Rectal smooth muscle tissue (tissue), 1 donor: ENCODE measurements around the gene STK24.
A peak's percentile ranks its signal among the peaks of the same experiment; 100 is the strongest.

Experiments
- H3K27ac ChIP-seq: one replicate; pipeline ENCODE4 v1.7.0; 2013; ENCODE audit warnings: low read depth, low read length, inconsistent platforms
- H3K27me3 ChIP-seq: one replicate; pipeline ENCODE4 v1.7.0; 2013; ENCODE audit warnings: low read length; ENCODE audit not compliant: control insufficient read depth, insufficient read depth
- H3K36me3 ChIP-seq: one replicate; pipeline ENCODE4 v1.7.0; 2013; ENCODE audit warnings: low read length; ENCODE audit not compliant: control insufficient read depth, insufficient read depth
- H3K4me1 ChIP-seq: one replicate; pipeline ENCODE4 v1.7.0; 2013; ENCODE audit warnings: low read length; ENCODE audit not compliant: control insufficient read depth, insufficient read depth
- H3K4me3 ChIP-seq: one replicate; pipeline ENCODE4 v1.7.0; 2013; ENCODE audit warnings: low read length
- H3K9ac ChIP-seq: one replicate; pipeline ENCODE4 v1.7.0; 2013; ENCODE audit warnings: low read length

STK24 gene

DNA sequence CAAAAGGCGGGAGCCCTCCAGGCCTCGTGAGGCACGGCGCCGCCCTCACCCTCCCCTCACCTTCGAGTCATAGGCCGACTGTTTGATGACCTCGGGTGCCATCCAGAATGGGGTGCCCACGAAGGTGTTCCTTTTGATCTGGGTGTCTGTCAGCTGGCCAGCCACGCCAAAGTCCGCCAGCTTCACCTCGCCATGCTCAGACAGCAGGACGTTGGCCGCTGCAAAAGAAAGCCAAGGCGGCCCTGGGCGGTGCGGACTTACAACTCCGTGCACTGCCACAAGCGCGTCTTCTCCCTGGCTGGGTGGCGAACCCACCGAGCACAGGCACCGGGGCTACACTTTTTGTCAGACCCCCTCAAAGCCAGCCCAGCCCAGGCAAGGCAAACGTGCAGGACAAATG is 102.1 kb downstream of the STK24 start:
- Histone ChIP-seq H3K27me3 (no peaks in the 10 kb centered on the region), H3K27ac (no peak overlapping the region), H3K36me3 (peaks cover 12% of the 10 kb centered on the region), H3K4me1 (peaks cover 6% of the 10 kb centered on the region), H3K4me3 (no peak overlapping the region), H3K9ac (no peak overlapping the region)

DNA sequence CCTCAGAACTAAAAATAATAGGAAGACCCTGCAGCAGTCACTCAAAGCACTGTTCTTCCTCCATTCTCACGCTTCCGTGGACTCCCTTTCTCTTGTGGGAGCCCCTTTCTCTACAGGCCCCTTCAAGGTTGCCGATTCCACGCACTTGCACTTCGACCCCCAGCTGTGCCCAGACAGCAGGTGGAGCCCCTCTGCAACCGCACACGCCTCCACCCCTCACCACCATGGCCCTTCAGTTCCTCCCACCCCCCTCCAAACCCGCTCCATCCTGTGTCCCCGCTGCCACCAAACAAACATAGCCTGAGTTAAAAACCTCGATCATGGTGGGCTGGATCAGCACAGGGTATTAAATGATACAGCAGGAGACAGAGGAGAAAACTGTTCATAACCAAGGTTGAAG is 102.6 kb downstream of the STK24 start:
- Histone ChIP-seq H3K4me3 (no peak overlapping the region), H3K27ac (no peak overlapping the region), H3K36me3 (peaks cover 12% of the 10 kb centered on the region), H3K9ac (no peak overlapping the region), H3K27me3 (no peaks in the 10 kb centered on the region), H3K4me1 (peaks cover 5% of the 10 kb centered on the region)

DNA sequence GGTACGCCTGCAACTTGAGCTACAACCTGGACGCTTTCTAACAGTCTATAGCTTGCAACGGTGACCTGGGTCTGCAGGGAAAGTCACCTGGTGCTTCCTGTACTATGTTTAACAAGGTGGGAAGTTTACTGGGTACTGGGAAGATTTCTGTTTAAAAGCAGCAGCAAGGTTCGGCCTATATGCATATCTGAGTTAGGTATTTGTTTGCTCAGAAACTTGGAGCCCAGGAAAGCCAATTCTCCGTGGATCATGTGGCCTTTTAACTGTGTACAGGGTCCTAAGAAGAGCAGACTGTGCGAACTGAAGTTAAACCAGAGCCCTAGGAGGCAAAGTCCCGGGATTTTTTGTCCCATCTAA is 103.1 kb downstream of the STK24 start:
- Histone ChIP-seq H3K9ac (no peak overlapping the region), H3K27me3 (no peaks in the 10 kb centered on the region), H3K4me1 (peaks cover 5% of the 10 kb centered on the region), H3K36me3 (peaks cover 12% of the 10 kb centered on the region), H3K27ac (no peak overlapping the region), H3K4me3 (no peak overlapping the region)

DNA sequence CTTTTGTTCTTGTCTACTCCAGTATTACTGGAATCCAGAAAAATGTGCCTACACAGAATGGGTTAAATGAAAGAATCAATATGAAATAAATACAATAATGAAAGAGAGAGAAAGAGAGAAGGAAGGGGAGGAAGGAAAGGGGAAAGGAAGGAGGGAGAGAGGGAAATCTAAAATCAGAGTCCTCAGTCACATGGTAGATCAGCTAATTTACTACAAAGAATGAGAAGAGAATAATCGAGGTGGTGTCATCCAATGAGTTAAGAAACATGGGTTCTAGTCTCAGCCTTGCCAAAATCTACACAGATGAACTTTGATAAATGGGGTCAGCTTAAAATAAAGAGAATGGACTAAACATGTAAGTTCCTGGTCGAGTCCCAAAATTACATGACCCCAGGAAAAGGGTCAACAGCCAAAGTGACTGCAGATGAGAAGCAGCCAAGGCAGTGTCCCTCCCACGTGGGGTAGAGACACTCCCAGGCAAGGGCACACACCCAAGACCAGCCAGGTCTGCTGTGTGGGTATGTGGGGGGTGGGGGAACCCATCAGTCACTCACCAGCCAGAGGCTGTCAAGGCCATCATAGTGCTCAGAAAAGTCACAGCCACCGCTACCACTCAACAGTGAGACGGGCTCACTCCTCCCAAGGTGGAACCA is 103.6 kb downstream of the STK24 start:
- Histone ChIP-seq H3K27ac (no peak overlapping the region), H3K4me1 (no peaks in the 10 kb centered on the region), H3K4me3 (no peak overlapping the region), H3K36me3 (peaks cover 12% of the 10 kb centered on the region), H3K27me3 (no peaks in the 10 kb centered on the region), H3K9ac (no peak overlapping the region)

DNA sequence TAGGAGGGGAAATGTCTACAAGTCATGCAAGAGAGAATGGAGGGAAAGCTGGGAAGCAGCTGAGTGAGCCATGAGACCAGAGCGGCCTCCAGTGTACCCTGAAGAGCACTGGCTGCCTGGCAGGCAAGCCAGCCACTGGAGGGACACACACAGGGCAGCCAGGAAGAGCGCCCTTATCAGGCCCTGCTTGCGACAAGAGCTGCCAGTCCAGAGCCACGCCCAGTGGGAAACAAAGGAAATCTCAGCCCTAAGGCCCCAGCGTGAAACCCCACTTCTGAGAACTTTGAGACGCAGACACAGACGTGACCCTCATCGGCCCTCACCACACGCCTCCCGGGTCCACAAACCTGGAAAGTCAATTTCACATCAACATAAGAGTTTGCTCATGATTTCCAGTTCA is 105.0 kb downstream of the STK24 start:
- no peaks in the 10 kb centered on the region for H3K4me1 ChIP-seq
- H3K4me3 ChIP-seq: no peak overlapping the region
- no peaks in the 10 kb centered on the region for H3K27me3 ChIP-seq
- no peak overlapping the region for H3K27ac ChIP-seq
- no peak overlapping the region for H3K9ac ChIP-seq
- peaks cover 12% of the 10 kb centered on the region for H3K36me3 ChIP-seq

DNA sequence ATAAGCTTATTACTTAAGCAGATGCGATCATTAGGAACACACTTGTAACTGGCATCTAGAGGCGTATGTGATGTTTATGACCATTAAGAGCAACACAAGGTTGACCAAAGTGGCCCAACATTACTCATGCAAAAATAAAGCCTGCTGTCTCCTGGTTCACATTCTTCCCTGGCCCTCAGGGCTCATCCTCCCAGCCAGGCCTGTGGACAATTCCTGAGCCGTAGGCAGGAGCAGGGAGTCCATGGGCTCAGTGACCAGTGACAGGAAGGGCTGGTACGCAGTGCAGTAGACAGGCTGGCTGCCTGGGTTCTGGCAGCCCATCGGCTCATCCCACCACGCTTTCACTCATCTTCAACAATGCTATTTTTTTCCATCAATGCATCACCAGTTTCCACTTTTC is 106.0 kb downstream of the STK24 start:
- Histone ChIP-seq H3K27me3 (no peaks in the 10 kb centered on the region), H3K9ac (no peak overlapping the region), H3K27ac (peak overlapping the region; percentile 10), H3K4me1 (no peaks in the 10 kb centered on the region), H3K4me3 (no peak overlapping the region), H3K36me3 (peaks cover 12% of the 10 kb centered on the region)

DNA sequence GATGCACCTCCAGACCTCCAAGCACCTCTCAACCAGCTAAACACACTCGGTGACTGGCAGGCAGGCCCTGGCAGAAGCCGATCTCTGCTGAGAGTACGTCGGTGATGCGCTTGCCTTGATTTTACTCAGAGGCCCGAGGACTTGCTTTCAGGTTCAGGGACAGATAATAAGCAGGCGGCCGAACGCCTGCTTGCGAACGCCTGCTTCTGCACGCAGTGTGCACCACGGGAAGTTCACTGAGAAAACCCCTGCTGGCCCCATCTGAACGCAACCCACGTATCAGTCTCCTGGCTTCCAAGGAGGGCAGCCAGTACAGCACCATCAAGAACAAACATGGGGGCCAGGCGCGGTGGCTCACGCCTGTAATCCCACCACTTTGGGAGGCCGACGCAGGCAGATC is 108.0 kb downstream of the STK24 start:
- no peaks in the 10 kb centered on the region for H3K4me1 ChIP-seq
- H3K9ac ChIP-seq: no peak overlapping the region
- peaks cover 22% of the 10 kb centered on the region for H3K36me3 ChIP-seq

DNA sequence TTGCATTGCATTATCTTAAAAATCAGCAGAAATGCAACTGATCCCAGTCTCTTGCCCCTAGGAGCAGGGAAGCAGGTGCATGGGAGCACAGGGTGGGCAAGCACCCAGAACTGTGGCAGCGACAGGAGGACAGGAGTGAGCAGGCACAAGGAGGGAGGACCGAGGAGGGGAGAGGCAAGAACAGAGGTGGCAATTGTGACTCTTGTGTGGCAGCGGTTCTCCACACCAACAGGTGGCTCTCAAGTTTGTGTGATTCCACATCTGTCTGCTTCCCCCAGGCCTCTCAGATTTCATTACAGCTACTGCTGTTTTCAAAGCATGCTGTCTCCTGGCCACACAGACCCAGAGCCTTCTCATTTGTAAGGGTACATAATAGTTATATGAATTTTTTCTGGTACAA is 108.5 kb downstream of the STK24 start:
- H3K4me3 ChIP-seq: no peak overlapping the region
- peaks cover 24% of the 10 kb centered on the region for H3K36me3 ChIP-seq
- no peak overlapping the region for H3K27ac ChIP-seq
- H3K4me1 ChIP-seq: peaks cover 4% of the 10 kb centered on the region
- H3K9ac ChIP-seq: no peak overlapping the region
- H3K27me3 ChIP-seq: no peaks in the 10 kb centered on the region

More for the DNA sequence above, 108.0 kb downstream of the STK24 start:
- Histone ChIP-seq H3K27me3 (no peaks in the 10 kb centered on the region), H3K27ac (no peak overlapping the region), H3K4me3 (no peak overlapping the region)

DNA sequence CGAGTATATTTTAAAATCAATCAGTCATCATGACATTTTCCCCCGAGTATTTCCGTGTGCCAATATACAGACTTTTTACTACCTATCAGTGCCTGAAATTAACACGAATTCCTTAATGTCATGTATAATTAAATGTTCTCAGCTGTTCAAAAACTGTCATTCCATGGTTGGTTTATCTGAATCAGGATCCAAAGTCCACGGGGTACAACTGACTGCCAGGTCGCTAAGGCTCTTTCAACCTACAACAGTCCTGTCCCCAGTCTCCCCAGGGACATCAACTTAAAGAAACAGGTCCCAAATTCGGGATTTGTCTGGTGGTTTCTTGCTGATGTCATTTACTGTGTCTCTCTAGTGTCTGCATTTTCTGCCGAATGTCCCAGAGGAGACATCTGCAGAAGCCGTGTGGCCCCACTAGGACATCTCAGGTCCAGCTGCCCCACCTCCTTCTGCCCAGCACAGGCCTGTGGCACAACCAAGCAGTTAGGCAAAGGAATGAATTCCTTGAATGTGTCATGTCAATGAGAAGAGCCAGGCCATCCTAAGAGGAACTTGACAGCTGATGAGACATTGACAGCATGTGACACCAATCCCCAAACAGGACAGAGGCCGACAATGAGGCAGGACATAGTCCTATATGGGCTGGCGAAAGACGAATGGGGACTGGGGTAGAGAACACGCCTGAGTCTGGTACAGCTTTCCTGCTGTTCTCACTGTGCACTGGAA is 109.5 kb downstream of the STK24 start:
- Histone ChIP-seq H3K4me1 (peaks cover 7% of the 10 kb centered on the region), H3K27ac (peak overlapping the region; percentile 34), H3K9ac (no peak overlapping the region), H3K4me3 (no peak overlapping the region), H3K27me3 (no peaks in the 10 kb centered on the region), H3K36me3 (peaks cover 26% of the 10 kb centered on the region)

DNA sequence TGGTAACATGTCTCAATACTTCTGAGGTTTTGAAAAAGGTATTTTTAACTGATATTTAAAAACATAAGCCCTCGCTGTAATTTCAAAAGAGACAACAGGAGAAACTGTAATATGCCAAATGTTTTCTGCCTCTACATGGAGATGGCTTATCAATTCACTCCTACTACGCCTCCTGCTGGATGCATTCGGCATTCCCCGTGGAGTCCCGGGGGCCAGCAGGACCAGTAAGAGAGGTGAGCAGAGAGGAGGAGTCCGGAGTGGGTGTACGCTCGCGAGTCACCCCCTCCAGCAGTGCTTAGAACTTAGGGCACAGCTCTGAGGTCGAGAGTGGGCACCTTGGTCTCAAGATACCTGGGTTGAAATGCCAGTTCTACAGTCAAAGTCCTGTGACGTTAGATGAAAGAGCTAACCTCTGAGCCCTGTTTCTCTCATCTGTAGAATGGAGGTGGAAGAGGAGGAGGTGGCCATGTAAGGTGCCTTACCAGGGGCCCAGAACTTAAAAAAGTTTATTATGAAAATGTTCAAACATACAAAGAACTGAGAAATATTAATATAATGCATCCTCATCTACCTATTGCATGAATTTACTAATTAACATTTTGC is 110.2 kb downstream of the STK24 start:
- H3K4me3 ChIP-seq: no peak overlapping the region
- H3K9ac ChIP-seq: no peak overlapping the region
- no peak overlapping the region for H3K27ac ChIP-seq
- peaks cover 7% of the 10 kb centered on the region for H3K4me1 ChIP-seq
- no peaks in the 10 kb centered on the region for H3K27me3 ChIP-seq
- peaks cover 19% of the 10 kb centered on the region for H3K36me3 ChIP-seq

DNA sequence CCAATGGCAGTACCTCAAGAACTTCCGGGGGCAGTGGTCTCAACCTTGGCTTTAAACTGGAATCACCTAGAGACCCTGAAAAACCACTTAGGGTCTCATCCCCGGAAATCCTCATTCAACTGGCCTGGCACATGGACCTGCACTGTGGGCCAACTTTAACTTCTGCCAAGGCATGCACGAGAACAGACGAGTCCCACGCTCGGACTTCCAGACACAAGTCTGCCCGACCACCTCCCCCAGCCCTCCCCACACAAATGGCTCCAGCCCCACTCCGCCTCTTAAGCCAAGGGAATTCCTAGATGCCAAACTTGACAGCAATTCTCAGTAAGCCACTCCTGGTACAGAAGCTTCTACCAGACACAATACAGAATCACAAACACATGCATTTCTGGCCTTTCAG is 114.0 kb downstream of the STK24 start:
- Histone ChIP-seq H3K4me3 (no peak overlapping the region), H3K4me1 (peaks cover 7% of the 10 kb centered on the region), H3K27ac (peak overlapping the region; percentile 7), H3K9ac (no peak overlapping the region), H3K36me3 (peaks cover 37% of the 10 kb centered on the region), H3K27me3 (no peaks in the 10 kb centered on the region)

DNA sequence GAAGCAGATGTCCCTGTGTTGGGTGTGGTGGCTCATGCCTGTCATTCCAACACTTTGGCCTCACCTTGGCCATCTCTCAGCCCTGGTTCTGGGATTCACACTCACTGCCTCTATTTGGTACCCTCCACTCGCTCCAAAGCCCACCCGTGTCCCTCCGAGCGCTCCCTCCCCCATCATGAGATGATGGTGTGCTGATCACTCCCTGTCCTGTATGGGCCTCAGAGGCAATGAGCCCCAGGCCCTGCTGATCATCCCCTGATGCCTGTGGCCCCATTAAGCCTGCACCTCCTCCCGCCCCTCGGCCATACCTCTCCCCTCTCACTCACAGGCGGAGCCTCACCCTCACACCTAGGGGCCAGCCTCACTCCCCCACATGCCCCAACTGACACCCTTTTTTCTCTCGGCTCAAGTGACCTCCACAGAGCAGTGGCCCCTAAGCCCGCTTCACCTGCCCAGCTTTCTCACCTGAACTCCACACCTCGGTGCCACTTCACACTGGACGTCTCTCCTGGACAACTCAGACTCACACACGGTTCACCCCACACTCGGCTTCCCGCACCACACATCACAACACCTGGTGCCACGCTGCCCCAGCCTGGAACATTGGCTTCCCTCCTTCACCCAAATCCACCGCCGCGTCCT is 114.5 kb downstream of the STK24 start:
- peaks cover 7% of the 10 kb centered on the region for H3K4me1 ChIP-seq
- no peak overlapping the region for H3K27ac ChIP-seq
- H3K36me3 ChIP-seq: peaks cover 37% of the 10 kb centered on the region
- no peaks in the 10 kb centered on the region for H3K27me3 ChIP-seq
- no peak overlapping the region for H3K4me3 ChIP-seq
- H3K9ac ChIP-seq: no peak overlapping the region
